Osteoblast (primary cell): ENCODE results near the gene IFT27. TPM values are rescaled to one million over a fixed set of nuclear protein-coding genes. Genes with fewer than 3 reads are reported as not detected.

Source experiments
- DNase-seq: peaks from one replicate; pipeline ENCODE4 v3.0.0; 2011; ENCODE audit warnings: low spot score, mixed read lengths; ENCODE audit not compliant: insufficient read length; ENCODE audit errors: missing footprints
- H2AFZ ChIP-seq: 2 replicates; pipeline ENCODE4 v1.6.0; 2011; ENCODE audit warnings: mild to moderate bottlenecking, low read length
- H3K27ac ChIP-seq: 2 replicates; pipeline ENCODE4 v1.5.1; 2011; ENCODE audit warnings: mild to moderate bottlenecking, low read depth, low read length, moderate library complexity
- H3K27me3 ChIP-seq: 2 replicates; pipeline ENCODE4 v1.6.0; 2012; ENCODE audit warnings: mild to moderate bottlenecking, control low read depth, inconsistent platforms, low read length, moderate library complexity; ENCODE audit not compliant: insufficient read depth
- H3K36me3 ChIP-seq: 2 replicates; pipeline ENCODE4 v1.5.1; 2011; ENCODE audit warnings: mild to moderate bottlenecking, low read length, control low read depth, moderate library complexity; ENCODE audit not compliant: insufficient read depth
- H3K4me1 ChIP-seq: 2 replicates; pipeline ENCODE4 v1.5.1; 2011; ENCODE audit warnings: mild to moderate bottlenecking, low read length, control low read depth, moderate library complexity; ENCODE audit not compliant: insufficient read depth
- H3K4me2 ChIP-seq: 2 replicates; pipeline ENCODE4 v1.6.0; 2011; ENCODE audit warnings: mild to moderate bottlenecking, low read length; ENCODE audit not compliant: insufficient read depth
- H3K4me3 ChIP-seq: fragments of 200-600 bp; sonication (generic); 3 replicates; pipeline ENCODE4 v1.5.1; 2012; ENCODE audit warnings: mild to moderate bottlenecking, low read length, inconsistent platforms; ENCODE audit not compliant: insufficient read depth
- H3K79me2 ChIP-seq: 2 replicates; pipeline ENCODE4 v1.6.0; 2012; ENCODE audit warnings: mild to moderate bottlenecking, low read length, control low read depth, inconsistent platforms; ENCODE audit not compliant: insufficient read depth
- H3K9me3 ChIP-seq: 2 replicates; pipeline ENCODE4 v1.5.1; 2011; ENCODE audit warnings: low read depth, low read length, control low read depth
- H4K20me1 ChIP-seq: 2 replicates; pipeline ENCODE4 v1.6.0; 2012; ENCODE audit warnings: mild to moderate bottlenecking, low read length, control low read depth; ENCODE audit not compliant: insufficient read depth
- total RNA-seq: library from RNA; depleted of rRNA; stranded (reverse); fragments of >200 nt; gene quantifications from 2 replicates; pipeline ENCODE4 v1.2.3, GENCODE V29; 2012
- TF ChIP-seq, protein P1 (sequence below): IDR thresholded peaks from 2 replicates; pipeline ENCODE4 v1.5.1; 2011; ENCODE audit warnings: mild to moderate bottlenecking, low read depth, low read length, moderate library complexity; ENCODE audit errors: extremely low read depth

The IFT27 gene
- total RNA-seq, 1 donor: 22.1 TPM

DNA sequence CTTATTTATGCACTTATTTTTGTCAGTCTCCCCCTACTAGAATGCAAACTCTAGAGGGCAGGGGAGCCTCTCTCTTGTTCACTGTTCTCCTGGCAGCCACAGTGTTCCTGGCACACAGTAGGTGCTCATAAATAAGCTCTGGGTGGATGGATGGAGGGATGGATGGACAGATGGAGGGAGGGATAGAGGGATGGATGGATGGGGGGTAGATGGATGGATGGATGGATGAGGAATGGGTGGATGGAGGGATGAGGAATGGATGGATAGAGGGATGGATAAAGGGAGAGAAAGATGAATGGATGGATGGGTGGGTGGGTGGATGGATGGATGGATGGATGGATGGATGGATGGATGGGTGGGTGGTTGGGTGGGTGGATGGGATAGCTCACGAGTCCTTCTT lies 27.4 kb upstream of the IFT27 start:
- no peaks in the 10 kb centered on the region for H3K36me3 ChIP-seq
- H4K20me1 ChIP-seq: no peaks in the 10 kb centered on the region
- no peaks in the 10 kb centered on the region for H3K4me1 ChIP-seq
- DNase-seq: no peak
- H3K27me3 ChIP-seq: peaks cover 43% of the 10 kb centered on the region
- H3K9me3 ChIP-seq: no peaks in the 10 kb centered on the region
- TF ChIP-seq, protein P1, sequence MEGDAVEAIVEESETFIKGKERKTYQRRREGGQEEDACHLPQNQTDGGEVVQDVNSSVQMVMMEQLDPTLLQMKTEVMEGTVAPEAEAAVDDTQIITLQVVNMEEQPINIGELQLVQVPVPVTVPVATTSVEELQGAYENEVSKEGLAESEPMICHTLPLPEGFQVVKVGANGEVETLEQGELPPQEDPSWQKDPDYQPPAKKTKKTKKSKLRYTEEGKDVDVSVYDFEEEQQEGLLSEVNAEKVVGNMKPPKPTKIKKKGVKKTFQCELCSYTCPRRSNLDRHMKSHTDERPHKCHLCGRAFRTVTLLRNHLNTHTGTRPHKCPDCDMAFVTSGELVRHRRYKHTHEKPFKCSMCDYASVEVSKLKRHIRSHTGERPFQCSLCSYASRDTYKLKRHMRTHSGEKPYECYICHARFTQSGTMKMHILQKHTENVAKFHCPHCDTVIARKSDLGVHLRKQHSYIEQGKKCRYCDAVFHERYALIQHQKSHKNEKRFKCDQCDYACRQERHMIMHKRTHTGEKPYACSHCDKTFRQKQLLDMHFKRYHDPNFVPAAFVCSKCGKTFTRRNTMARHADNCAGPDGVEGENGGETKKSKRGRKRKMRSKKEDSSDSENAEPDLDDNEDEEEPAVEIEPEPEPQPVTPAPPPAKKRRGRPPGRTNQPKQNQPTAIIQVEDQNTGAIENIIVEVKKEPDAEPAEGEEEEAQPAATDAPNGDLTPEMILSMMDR: no peak
- no peak overlapping the region for H2AFZ ChIP-seq
- no peaks in the 10 kb centered on the region for H3K79me2 ChIP-seq
- H3K4me2 ChIP-seq: no peak overlapping the region
- H3K4me3 ChIP-seq: no peak overlapping the region
- no peak overlapping the region for H3K27ac ChIP-seq

DNA sequence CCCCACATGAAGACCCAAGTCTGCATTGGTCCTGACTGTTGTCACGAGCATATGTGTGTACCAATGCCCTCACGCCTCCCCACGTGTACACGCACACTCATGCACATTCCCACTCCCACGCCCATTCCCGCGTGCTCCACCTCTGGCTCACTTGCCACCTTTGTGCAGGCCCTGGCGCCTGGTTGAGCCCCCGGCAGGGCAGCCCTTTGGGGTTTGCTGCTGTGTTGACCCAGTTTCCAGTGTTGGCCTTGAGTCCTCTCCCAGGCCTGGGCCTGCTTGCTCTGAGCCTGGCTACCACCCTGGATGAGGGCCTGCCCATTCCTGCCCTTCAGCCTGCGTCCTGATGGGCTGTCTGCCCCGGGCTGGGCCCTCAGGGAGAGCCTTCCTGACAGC lies 22.8 kb upstream of the IFT27 start:
- Histone ChIP-seq H3K36me3 (no peaks in the 10 kb centered on the region), H3K27ac (no peak overlapping the region), H4K20me1 (no peaks in the 10 kb centered on the region), H3K9me3 (no peaks in the 10 kb centered on the region), H2AFZ (no peak overlapping the region), H3K79me2 (no peaks in the 10 kb centered on the region), H3K4me2 (no peak overlapping the region), H3K4me1 (no peaks in the 10 kb centered on the region), H3K4me3 (no peak overlapping the region), H3K27me3 (peaks cover 30% of the 10 kb centered on the region)
- no peak for DNase-seq
- TF ChIP-seq, protein P1: no peak

DNA sequence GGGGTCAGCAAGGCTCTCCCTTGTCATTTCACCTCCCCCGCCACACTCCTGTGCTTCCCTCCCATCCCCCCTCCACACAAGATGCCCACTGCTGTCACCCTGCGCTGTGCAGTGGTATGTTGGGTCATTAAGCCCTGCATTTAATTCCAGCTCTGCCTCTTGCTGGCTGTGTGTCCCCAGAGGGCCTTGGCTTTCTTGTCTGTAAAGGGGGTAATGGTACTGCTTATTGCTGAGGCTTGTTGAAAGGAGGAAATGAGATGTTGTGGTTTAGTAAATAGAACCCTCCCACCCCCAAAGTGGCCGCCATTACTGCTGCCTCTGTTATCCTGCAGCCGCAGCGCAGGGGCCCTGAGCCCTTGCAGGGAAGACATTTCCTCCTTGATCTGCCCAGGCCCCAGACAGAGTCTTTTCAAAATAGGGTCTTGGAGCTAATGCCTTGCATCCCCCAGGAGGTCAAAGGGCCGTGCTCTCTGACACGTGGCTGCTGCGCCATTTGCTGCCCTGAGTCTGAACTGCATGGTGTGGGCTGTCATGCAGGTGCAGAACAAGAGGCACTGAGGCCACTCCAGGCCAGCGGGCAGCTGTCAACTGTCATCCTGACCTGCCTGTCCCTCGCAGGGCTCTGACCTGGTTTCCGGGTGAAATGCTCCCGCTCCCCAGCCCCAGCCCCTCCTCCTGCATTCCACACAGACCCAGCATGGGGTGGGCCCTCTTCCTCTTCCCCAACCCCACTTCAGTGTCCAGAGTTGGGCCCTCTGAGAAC lies 22.2 kb upstream of the IFT27 start:
- TF ChIP-seq, protein P1: no peak
- Histone ChIP-seq H3K79me2 (no peaks in the 10 kb centered on the region), H3K36me3 (no peaks in the 10 kb centered on the region), H4K20me1 (no peaks in the 10 kb centered on the region), H3K27me3 (peaks cover 29% of the 10 kb centered on the region), H3K9me3 (no peaks in the 10 kb centered on the region), H3K4me1 (no peaks in the 10 kb centered on the region), H3K27ac (no peak overlapping the region), H3K4me2 (no peak overlapping the region), H3K4me3 (no peak overlapping the region), H2AFZ (no peak overlapping the region)
- no peak for DNase-seq

DNA sequence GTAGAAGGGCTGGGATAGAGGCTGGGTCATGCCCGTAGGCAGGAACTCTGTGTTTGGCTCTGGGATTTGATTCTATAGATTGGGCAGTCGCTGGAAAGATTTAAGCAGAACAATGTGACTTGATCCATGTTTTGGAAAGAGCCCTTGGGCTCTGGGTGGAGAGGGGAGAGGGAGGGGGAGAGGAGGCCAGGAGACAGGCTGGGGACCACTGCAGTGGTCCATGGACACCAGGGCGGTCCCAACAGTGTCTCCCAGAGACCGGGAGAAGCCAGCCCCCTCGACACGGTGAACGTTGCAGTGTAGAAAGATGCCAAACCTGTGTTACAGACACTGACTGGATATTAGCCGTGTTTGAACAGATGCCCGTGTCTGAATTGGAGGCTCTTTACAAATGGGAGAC lies 21.5 kb upstream of the IFT27 start:
- TF ChIP-seq, protein P1: no peak
- Histone ChIP-seq H4K20me1 (no peaks in the 10 kb centered on the region), H3K27ac (no peak overlapping the region), H3K27me3 (peaks cover 22% of the 10 kb centered on the region), H3K4me2 (no peak overlapping the region), H3K4me1 (no peaks in the 10 kb centered on the region), H2AFZ (no peak overlapping the region), H3K4me3 (no peak overlapping the region), H3K9me3 (no peaks in the 10 kb centered on the region), H3K36me3 (no peaks in the 10 kb centered on the region), H3K79me2 (no peaks in the 10 kb centered on the region)
- DNase-seq: no peak
